Measurements from ENCODE around the gene NOCT. TPM values are rescaled to one million over a fixed set of nuclear protein-coding genes. Genes with fewer than 3 reads are reported as not detected.

Gene NOCT
- total RNA-seq: 3.2 and 5.0 TPM in 2 replicates

GRCh38 chr4:139015269-139015947, at the start of gene NOCT:
TSS of gene NOCT (plus strand) at chr4:139015781. CDS start at chr4:139015982, 201 bp downstream.

Other genes with a start within 250 kb of the NOCT start
- 32.6 and 45.4 TPM in 2 replicates for gene ELF2, start 161.4 kb downstream of the NOCT start, total RNA-seq